ENCODE data around the gene CCDC160.
"Not testable (repeated sequence)": the region's sequence is repeated elsewhere in the genome, so short reads cannot be mapped to it uniquely, and the experiment has no call there.

DNA sequence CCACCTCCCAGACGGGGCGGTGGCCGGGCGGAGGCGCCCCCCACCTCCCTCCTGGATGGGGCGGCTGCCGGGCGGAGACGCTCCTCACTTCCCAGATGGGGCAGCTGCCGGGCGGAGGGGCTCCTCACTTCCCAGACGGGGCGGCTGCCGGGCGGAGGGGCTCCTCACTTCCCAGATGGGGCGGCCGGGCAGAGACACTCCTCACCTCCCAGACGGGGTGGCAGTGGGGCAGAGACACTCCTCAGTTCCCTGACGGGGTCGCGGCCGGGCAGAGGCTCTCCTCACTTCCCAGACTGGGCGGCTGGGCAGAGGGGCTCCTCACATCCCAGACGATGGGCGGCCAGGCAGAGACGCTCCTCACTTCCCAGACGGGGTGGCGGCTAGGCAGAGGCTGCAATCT is 49.0 kb downstream of the CCDC160 start:
- TF ChIP-seq, protein P1, sequence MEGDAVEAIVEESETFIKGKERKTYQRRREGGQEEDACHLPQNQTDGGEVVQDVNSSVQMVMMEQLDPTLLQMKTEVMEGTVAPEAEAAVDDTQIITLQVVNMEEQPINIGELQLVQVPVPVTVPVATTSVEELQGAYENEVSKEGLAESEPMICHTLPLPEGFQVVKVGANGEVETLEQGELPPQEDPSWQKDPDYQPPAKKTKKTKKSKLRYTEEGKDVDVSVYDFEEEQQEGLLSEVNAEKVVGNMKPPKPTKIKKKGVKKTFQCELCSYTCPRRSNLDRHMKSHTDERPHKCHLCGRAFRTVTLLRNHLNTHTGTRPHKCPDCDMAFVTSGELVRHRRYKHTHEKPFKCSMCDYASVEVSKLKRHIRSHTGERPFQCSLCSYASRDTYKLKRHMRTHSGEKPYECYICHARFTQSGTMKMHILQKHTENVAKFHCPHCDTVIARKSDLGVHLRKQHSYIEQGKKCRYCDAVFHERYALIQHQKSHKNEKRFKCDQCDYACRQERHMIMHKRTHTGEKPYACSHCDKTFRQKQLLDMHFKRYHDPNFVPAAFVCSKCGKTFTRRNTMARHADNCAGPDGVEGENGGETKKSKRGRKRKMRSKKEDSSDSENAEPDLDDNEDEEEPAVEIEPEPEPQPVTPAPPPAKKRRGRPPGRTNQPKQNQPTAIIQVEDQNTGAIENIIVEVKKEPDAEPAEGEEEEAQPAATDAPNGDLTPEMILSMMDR (IDR thresholded peaks at IDR 0.05), result not testable (repeated sequence)
- TF ChIP-seq POLR2A (IDR thresholded peaks at IDR 0.05), result not testable (repeated sequence)
